HG03575 (cell line): ENCODE measurements around the gene FOXK2.

Experiments used
- ATAC-seq: cut with Tn5 transposase; IDR thresholded peaks from one replicate; pipeline ENCODE4 v1.9.1; 2021; ENCODE audit not compliant: unreplicated experiment, insufficient number of reproducible peaks, low FRiP score; ENCODE audit errors: extremely low read depth

The FOXK2 gene

DNA sequence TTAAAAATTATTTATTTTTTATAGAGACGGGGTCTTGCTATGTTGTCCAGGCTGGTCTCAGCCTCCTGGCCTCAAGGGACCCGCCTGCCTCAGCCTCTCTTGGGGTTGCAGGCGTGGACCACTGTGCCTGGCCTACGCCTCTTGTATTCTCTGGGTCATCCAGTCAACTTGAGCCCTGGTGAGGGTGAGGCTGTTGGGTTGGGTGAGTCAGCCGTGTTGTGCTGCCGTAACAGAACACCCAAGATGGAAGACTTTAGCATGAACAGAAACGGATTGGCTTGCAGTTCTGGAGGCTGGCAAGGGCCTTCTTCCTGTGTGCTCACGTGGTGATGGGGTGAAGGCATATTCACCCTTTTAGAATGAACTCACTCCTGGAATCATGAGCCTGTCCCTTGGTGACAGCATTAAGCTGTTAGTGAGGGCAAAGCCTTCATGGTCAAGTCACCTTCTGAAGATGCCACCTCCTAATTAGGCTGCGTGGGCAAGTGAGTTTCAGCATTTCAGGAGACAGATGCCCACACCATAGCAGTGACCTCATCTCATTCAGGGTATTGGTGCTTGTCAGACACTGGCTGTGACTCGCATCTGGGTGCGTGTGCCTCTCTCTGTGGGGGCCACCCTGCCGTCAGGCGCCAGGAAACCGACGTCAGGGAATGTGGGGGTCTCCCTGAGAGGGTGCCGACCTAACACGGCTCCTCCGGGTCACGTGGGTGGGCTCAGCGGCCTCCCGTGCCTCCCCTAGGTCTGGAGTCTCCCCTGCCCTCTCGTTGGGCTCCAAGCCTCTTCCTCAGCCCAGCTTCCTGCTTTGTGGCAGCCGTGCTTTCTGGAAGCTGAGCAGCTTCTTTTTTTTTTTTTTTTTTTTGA, 79.0 kb downstream of the FOXK2 start:
- no peak for ATAC-seq

DNA sequence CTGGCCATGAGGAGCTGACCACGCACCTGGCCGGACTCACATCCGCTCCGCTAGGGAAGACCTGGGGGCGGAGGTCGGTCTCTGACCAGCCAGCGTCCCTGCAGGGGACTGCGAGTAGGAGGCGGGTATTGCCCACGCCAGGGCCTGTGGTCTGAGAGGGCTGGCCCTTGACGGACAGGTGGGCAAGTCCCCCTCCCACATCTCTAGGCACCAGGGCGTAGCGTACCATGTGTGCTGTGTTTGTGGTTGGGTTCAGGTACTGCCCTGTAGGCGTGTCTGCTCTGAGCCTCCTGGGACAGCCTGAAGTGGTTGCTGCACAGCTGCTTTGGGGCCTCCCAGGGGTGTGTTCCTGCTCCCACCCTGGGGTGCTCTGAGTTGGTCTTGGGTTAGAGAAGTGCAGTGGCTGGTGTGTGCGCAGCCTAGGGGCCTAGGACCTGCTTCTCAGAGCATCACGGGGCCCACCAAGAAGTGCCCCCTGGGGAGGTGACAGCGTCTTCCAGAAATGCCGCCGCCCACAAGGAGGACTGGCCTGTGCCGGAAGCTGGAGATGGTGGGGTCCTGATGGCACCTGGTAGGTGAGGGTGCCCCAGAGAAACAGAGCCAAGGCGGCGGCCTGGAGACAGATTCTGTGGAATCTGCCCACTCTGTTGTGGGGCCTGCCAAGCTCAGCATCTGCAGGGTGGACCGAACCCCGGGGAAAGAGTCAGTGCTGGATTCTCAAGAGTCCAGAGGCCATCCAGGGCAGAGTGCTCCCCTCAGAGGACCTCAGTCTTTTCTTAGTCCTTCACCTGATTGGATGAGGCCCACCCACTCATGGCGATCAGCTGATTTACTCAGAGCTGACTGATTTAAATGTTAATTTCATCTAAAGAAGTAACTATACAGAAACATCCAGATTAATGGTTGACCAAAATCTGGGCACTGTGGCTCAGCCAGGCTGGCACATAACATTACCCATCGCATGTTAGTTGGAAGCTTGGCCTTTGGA, 80.4 kb downstream of the FOXK2 start:
- ATAC-seq, result no peak

DNA sequence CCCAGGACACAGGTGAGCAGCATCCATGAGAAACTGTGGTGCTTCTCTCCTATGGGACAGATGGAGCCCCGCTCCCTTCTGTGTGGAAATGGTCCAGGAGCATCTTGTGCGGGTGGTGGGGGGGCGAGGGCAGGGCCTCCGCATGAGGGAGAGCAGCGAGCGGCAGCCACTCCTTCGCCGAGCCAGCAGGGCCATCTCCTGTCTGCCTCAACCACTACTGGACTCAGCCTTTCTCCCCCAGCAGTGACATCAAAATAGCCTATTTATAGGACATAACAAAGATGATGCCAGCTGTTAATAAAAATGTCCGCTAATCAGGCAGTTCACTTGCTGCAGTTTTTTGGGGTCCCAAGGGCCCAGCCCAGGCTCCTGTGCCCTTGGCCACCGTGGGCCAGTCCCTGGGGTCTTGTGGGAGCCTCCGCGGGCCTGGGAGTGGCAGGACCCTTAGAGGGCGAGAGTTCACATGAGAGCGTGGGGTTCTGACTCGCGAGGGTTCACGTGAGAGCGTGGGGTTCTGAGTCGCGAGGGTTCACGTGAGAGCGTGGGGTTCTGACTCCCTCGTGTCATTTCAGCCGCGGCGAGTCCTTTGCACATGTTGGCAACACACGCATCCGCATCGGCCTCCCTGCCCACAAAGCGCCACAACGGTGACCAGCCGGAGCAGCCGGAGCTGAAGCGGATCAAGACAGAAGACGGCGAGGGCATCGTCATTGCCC, 81.4 kb downstream of the FOXK2 start:
- ATAC-seq, result no peak

DNA sequence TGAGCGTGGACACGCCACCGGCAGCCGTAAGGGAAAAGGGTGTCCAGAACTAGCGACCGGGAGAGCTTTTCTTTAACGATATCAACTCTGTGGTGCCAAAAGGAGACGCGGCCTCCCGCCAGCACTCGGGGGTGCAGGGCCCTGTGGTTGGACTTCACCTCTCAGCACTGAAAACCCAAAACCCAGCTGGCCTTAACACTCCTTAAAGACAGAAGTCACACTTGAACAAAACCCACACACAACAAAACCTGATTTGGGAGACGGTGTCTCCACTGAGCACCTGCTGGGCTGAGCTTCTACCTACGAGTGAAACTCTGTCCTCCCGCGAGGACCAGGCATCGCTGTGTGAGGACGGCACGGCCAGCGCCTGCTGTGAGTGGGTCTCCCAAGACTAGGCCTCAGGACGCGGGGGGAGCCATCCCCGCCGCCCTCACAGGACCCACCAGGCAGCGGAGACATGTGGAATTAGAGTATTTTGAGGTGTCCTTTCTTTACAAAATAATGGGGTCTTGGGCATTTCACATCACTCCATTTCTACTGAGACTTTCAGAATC, 82.0 kb downstream of the FOXK2 start:
- no peak for ATAC-seq

DNA sequence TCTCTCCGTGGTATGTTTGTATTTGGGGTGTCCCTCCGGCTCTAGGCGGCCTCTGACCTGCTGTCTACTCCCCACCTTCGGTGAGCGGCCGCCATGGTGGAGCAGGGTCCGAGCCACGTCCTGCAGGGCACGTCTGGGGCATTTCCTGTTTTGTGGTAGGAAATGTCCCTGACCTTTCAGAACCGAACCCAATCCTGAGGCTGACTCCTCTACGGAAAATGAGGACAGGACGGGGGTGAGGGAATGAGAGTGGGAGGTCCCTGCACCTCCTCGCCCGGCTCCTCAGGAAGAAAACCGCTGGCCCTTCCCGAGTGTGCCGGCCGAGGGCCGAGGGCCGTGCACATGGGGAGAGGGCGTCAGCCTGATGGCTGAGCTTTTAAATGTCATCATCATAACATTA, 83.0 kb downstream of the FOXK2 start:
- no peak for ATAC-seq

DNA sequence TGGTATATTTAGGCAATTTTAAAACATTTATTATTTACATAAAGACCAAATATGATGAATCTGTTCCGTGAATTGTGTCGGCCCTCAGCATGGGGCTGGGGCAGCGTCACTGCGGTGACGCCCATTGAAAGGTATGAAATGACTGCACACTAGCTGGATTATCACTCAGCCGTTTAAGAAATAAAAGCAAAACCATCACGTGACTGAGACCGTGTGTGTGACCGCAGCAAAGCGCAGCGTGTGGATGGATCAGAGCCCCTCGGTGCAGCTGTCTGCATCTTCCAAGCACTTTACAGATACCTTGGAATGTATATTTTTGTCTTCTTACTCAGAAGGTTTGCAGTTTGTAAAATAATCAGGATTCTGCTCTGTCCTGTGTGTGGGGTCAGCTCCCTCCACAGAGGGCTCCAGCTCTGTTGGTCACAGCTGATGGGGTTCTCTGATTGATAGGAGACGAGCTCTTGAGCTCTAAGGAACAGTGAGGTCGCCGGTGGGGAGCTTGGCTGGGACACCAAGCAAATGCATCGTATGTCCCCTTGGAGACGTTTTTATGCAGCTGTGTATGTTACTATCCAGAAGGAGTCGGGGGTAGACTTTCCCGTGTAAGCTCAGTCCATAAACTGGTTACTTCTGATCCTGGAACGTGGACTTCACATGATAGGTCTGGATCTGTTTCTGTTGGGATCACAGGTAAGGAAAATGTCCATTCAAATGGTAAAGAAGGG, 83.6 kb downstream of the FOXK2 start:
- ATAC-seq, result no peak

DNA sequence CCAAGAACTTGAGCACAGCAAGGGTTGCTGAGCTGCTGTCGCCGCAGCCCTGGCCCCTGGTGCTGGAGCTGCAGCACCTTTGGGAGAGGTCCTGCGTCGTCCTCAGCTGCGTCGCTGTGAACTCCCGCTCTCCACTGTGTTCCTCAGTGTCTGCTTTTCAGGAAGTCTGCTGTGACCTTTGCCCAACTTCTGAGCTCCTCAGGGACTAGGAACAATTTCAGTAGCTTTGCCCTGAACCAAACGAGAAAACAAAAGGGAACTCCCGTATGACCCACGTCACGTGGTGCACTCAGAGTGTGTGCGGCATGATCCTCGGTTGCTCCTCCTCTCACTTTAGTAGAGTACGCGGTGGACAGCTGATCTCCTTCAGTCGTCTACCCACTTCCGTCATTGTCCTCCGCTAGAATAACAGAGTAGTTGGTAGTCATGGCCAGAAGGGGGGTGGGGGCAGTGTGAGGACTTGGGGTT, 84.5 kb downstream of the FOXK2 start:
- no peak for ATAC-seq

DNA sequence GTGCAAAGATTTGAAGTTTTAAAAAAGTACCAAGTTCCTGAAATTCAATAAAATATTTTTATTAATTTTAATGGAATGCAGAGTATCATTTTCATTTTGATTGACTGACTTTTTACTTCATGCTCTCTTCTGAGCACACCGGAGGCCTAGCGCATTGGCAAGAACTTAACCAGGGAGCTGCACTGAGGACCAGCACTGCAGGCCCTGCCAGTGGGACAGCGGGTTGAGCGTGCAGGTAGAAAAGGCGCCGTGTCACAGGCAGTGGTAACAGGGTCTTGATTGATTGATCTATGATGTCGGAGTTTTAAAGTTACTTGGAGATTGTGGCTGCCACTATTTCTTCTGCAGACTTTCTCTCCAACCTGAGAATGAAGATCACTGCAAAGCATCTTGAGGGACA, 85.0 kb downstream of the FOXK2 start:
- no peak for ATAC-seq

DNA sequence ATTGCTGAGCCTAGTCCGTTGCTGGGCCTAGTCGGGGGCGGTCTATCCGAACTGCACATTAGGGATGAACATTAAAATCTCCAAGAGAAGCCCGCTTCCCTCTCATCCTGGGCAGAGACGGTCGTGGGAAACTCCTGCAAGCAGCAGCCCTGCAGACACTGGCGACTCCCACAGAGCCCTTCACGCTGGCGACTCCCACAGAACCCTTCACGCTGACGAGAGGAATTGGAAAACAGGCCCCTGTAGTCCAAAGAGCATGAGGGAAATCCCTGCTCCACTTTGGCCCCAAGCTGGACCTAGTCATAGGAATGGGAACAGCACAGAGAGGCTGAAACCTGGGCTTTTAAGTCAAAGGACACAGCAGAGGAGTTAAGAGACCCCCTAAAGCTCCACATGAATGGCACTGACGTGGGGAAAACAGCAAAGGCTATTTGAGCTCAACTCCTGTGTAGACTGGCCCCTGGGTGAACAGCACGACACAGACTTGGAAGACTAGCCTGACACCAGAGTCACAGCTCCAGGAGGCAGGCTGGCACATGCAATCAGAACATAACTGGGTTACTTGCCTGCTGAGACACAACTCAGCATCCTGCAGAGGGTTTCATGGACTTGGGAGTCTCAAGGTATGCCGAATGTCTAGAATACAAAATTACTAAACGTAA, 86.5 kb downstream of the FOXK2 start:
- no peak for ATAC-seq

DNA sequence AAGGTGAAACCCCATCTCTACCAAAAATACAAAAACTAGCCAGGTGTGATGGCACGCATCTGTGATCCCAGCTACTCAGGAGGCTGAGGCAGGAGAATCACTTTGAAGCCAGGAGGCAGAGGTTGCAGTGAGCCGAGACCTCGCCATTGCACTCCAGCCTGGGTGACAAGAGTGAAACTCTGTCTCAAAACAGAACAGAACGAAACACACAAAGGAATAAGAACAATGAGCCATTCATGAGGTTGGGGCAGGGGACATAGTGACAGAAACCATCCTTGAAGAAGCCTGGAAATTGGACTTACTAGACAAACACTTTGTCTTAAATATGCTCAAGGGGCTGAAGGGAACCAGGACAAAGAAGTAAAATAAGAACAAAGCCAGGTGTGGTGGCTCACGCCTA, 89.3 kb downstream of the FOXK2 start:
- ATAC-seq, result no peak

DNA sequence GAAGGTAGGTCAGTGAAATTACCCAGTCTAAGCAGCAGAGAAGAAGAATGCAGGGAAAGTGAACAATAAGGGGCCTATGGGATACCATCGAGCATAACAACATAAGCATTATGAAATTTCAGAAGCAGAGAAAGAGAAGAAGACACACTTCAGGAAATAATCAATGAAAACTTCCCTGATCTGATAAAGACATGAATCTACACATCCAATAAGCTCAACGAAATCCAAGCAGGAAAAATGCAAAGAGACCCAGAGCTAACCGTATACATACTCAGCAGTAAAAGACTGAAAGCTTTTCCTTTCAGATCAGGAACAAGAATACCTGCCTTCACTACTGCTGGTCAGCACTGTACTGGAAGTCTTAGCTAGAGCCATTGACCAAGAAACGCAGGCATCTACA, 90.1 kb downstream of the FOXK2 start:
- ATAC-seq, result no peak

DNA sequence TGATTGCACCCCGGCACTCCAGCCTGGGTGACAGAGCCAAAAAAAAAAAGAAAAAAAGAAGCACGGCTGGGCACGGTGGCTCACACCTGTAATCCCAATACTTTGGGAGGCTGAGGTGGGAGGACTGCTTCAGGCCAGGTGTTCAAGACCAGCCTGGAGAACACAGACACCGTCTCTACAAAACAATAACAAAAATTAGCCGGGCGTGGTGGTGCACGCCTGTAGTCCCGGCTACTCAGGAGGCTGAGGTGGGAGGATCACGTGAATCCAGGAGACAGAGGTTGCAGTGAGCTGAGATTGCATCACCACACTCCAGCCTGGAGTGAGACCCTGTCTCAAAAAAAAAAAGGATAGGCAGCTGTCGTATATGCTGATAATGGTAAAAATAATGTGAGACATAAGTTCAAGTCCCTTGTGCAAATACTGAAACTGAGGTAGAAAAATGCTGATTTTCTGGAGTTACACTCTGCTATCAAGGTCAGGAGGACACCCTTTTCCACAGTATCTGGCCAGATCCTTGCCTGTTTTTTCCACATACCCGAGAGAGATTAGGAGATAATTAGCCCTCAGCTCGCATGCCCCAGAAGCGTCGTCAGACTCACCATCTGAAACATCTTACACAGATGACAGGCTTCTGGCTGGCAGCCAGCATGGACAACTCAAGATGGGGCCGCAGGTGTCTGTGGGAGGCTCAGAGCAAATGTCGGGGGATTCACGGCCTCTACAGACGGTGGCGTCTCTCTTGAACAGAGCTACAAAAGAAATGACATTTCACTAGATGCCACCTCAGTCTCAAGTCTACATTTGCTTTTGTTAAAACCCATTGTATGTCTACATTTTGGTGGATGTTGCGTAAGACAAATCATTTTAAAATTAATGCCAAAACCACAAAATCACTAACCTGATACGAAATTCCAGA, 91.9 kb downstream of the FOXK2 start:
- no peak for ATAC-seq

DNA sequence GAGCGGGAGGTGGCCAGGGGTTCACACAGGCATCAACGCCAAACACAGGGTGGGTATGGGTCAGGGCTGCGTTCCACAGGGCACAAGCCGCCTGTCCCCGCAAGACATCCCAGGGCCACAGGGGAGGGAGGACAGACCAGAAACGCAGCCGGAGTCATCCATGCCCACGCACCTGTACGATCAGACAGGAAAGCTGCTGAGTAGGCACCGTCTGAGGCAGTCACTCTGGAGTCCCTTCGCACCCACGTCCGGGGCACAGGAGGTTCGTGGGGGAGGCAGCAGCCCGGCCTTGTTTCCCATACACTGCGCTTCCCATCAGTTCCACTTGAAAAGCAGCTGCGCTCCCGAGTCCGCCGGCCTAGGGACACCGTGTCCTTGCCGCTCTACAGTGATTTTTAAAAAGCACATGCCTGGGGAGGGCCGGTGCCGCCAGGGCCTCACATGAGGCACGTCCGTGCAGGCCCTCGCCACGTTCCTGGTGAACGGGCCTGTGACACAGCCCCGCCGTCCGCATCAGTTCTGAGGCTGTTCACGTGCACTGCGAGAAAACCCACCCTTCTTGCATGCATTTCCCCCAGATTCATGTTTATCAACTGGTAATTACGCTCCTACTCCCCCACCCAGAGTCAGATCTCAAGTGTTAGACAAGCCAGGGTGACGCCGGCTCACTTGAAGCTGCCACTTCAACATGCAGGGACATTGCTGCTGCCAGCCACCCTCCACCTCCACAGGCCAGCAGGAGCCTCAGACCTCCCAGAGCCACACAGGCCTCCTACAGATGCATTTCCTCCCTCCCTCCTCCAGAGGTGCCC, 94.0 kb downstream of the FOXK2 start:
- ATAC-seq, result no peak

DNA sequence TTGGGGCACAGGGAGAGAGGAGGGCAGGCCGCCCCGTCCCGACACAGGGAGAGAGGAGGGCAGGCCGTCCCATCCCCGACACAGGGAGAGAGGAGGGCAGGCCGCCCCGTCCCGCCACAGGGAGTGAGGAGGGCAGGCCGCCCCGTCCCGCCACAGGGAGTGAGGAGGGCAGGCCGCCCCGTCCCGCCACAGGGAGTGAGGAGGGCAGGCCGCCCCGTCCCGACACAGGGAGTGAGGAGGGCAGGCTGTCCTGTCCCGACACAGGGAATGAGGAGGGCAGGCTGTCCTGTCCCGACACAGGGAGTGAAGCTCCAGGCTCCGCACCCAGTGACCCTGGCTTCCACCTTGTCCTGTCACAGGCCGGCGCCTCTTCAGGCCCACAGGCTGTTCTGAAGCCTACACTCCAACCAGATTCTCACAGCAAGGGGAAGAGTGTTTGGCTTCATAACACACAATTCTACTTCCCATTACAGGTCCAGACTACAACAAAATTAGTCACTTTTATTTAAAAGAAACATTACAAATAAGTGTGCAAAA, 94.6 kb downstream of the FOXK2 start:
- no peak for ATAC-seq

DNA sequence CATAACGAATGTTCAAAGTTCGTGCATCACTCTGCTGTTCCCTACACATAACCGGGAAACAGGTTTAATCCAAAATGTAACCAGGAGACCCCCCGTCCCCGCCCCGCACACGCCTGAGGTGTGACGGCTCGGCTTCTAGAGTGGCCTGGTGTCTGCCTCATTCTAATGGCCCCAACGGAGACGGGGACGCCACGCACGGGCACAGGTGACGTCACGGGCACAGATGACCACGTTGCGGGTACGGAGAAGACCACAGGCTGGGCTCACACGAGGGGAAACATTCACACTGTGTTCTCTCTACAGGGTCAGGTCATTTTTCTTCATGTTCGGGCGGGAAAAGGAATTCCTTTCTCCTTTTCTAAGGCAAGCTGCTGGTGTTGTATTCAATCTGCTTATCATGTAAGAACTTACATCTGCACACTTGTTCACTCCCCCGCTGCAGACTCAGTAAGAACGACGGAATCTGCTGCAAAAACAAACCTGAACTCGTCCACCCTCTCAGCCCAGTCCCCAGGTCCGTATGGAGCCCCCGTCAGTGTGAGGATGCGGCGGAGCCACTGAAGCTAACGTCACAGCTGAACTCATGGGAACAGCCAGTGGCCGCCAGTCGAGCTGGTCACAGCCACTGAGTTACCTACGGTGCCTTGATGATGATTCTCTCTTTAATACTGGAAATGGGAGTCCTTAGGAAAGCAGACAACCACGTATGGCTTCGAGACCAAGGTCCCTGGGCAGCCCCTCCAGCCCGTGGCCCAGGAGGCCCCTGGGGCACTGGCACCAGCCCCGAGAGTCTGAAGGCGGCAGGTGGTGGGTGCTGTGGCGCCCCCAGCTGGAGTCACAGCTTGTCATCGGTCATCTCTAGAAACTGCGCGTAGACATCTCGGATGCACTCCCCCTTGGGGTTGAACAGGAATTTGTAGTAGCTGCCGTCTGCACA, 95.8 kb downstream of the FOXK2 start:
- no peak for ATAC-seq
